Mammary epithelial cell (primary cell): ENCODE measurements around the gene DENND10.

Experiments
- EZH2 ChIP-seq: IDR thresholded peaks from 2 replicates; pipeline ENCODE4 v1.6.1; 2012; ENCODE audit warnings: low read length, inconsistent platforms, borderline replicate concordance
- TF ChIP-seq, protein P1 (sequence below), 2 donors: IDR thresholded peaks in 1 of 2; conservative IDR thresholded peaks in 1 of 2; 2 replicates each; pipeline ENCODE4 v1.5.1; 2011 to 2012; ENCODE audit warnings: inconsistent platforms in 2 of 2, low read length in 2 of 2, mild to moderate bottlenecking in 2 of 2, control low read depth in 1 of 2, low read depth in 1 of 2; ENCODE audit not compliant: insufficient read depth in 1 of 2; ENCODE audit errors: extremely low read depth in 1 of 2

DNA sequence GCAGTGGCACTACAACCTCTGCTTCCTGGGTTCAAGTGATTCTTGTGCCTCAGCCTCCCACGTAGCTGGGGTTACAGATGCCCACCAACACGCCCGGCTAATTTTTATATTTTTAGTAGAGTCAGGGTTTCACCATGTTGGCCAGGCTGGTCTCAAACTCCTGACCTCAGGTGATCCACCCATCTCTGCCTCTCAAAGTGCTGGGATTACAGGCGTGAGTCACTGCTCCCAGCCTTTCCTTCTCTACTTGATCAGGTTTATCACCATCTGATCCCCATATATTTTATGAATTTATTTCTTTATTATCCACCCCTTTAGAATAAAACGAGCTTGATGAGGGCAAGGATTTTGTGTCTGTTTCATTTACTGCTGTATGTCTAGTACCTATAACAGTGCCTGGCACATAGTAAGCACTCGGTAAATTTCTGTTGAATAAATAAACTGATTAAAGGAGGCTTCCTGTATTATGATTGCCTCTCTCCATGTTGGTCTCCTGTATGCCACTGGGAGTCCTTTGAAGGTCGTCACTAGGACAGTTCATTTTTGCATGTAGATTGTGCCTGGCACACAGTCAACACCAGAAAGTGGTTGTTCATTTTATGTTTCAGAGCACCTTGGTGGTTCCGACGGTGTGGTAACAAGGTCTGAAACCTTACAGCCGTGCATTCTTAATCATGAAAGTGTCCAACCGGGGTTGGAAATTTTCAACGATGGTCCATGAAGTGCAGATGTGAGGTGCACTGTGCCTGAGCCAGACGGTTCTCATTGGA is 13.7 kb upstream of the DENND10 start:
- TF ChIP-seq, protein P1, sequence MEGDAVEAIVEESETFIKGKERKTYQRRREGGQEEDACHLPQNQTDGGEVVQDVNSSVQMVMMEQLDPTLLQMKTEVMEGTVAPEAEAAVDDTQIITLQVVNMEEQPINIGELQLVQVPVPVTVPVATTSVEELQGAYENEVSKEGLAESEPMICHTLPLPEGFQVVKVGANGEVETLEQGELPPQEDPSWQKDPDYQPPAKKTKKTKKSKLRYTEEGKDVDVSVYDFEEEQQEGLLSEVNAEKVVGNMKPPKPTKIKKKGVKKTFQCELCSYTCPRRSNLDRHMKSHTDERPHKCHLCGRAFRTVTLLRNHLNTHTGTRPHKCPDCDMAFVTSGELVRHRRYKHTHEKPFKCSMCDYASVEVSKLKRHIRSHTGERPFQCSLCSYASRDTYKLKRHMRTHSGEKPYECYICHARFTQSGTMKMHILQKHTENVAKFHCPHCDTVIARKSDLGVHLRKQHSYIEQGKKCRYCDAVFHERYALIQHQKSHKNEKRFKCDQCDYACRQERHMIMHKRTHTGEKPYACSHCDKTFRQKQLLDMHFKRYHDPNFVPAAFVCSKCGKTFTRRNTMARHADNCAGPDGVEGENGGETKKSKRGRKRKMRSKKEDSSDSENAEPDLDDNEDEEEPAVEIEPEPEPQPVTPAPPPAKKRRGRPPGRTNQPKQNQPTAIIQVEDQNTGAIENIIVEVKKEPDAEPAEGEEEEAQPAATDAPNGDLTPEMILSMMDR (conservative IDR thresholded peaks at IDR 0.05 in 1 of 2, IDR thresholded peaks at IDR 0.05 in 1 of 2; ENCODE audit: extremely low read depth in 1 of 2, insufficient read depth in 1 of 2, low read depth in 1 of 2, low read length in 2 of 2): no peak
- no peak for TF ChIP-seq EZH2
